ENCODE results near the gene DBP. TPM values are rescaled to one million over a fixed set of nuclear protein-coding genes. Genes with fewer than 3 reads are reported as not detected.

The DBP gene
- total and polyA plus RNA-seq, 10 of the 15 experiments (the other 5 are each of a cell fraction or from before 2014, with no cell fraction given): 2.0 to 10.6 (median 6.9) TPM

GRCh38 chr19:48624067-48624594 lies 13.0 kb downstream of the DBP start:
- H3K4me3 ChIP-seq: peak overlapping the region; percentile 72
- peak overlapping the region; percentile 64 for H3K9ac ChIP-seq (ENCODE audit: control insufficient read depth, insufficient read depth, low read length)
- H3K27me3 ChIP-seq (replicated peaks in 1 of 2; ENCODE audit: control insufficient read depth in 2 of 2, insufficient read depth in 2 of 2, low read length in 1 of 2): no peaks in the 10 kb centered on the region
- ChIA-PET CTCF (interaction anchor here (0.8 to 2.3 kb wide), 3 partner anchors 10 to 40 kb away, joined by 3 to 9 read pairs (median 3); partner anchors contain the start of gene CA11), SMC1A (ENCODE audit: uncharacterized antibody, unreplicated experiment) (interaction anchor here (1.5 to 3.0 kb wide), 2 partner anchors 10 to 21 kb away, joined by 3 to 22 read pairs; no protein-coding TSS in a partner anchor), POLR2A (interaction anchor here (0.6 to 6.6 kb wide), 6 partner anchors 10 to 1202 kb away, joined by 3 to 62 read pairs (median 4); no protein-coding TSS in a partner anchor), RAD21 (ENCODE audit: unreplicated experiment) (interaction anchor here (0.7 to 1.0 kb wide), 4 partner anchors 10 to 171 kb away, joined by 3 to 10 read pairs (median 3); no protein-coding TSS in a partner anchor)
- FAIRE-seq (peak; percentile 90), DNase-seq (ENCODE audit: low read depth, low spot score) (peak; percentile 81), ATAC-seq (peak; percentile 91)
- peak overlapping the region; percentile 67 for H3K27ac ChIP-seq (ENCODE audit: control insufficient read depth, insufficient read depth)
- peaks cover 27% of the 10 kb centered on the region for H3K79me2 ChIP-seq (ENCODE audit: control insufficient read depth, insufficient read depth, low read length)
- peak overlapping the region; percentile 73 for H2AFZ ChIP-seq (ENCODE audit: control insufficient read depth, low read depth, low read length)
- H3K9me3 ChIP-seq (replicated peaks; ENCODE audit: control insufficient read depth, insufficient read depth, low read length): no peaks in the 10 kb centered on the region
- peaks cover 19% of the 10 kb centered on the region for H3K4me1 ChIP-seq (ENCODE audit: control insufficient read depth, insufficient read depth, low read length)
- BruUV-seq (replicated peaks): no TSS peak
- in situ Hi-C loops (cut with MboI): no loop called here
- H3K4me2 ChIP-seq (ENCODE audit: control insufficient read depth, insufficient read depth): peak overlapping the region; percentile 97
- no peaks in the 10 kb centered on the region for H4K20me1 ChIP-seq (ENCODE audit: control insufficient read depth, insufficient read depth)
- H3K36me3 ChIP-seq (ENCODE audit: control insufficient read depth in 2 of 2, insufficient read depth in 2 of 2, low read length in 1 of 2): peaks cover 2 to 3% of the 10 kb centered on the region in 2 experiments; a peak in 2 of 4 replicates
- WGBS (ENCODE audit: insufficient coverage, insufficient replicate concordance, low lambda C conversion rate, missing lambda C conversion rate): under 1% methylated on average over 40 of the region's 40 CpGs
- intact Hi-C loops (cut with micrococcal nuclease; ENCODE audit: unreplicated experiment): no loop called here
- TF ChIP-seq E2F4 (IDR thresholded peaks at IDR 0.05; ENCODE audit: low read depth, low read length): peak; percentile 25; the same call in 1 of the 2 replicates
- TF ChIP-seq POLR2A (IDR thresholded peaks at IDR 0.05; ENCODE audit: low read depth, low read length): peak; percentile 64
- TF ChIP-seq ZNF207 (IDR thresholded peaks at IDR 0.05; ENCODE audit: borderline replicate concordance): no peak
- TF ChIP-seq LARP7 (IDR thresholded peaks at IDR 0.05): 0 out of 2 replicates have a peak, but pooled peaks have one; percentile 9
- TF ChIP-seq SREBF2 (IDR thresholded peaks at IDR 0.05; ENCODE audit: low read length): 0 out of 2 replicates have a peak, but pooled peaks have one; percentile 19
- TF ChIP-seq RFX5 (IDR thresholded peaks at IDR 0.05; ENCODE audit: low read depth, low read length): peak; percentile 62; the same call in 1 of the 2 replicates
- peak; percentile 39; the same call in 1 of the 2 replicates for TF ChIP-seq TAF1 (IDR thresholded peaks at IDR 0.05; ENCODE audit: borderline replicate concordance, low read depth, low read length)
- no peak for TF ChIP-seq MYC (IDR thresholded peaks at IDR 0.05; ENCODE audit: insufficient read depth, insufficient read length, insufficient replicate concordance, low read length, severe bottlenecking)
- TF ChIP-seq E2F8 (IDR thresholded peaks at IDR 0.05; ENCODE audit: low read depth, partially characterized antibody): no peak
- no peak for TF ChIP-seq ZBTB4 (CRISPR knock-in tag; IDR thresholded peaks at IDR 0.05)
- peak; percentile 37; the same call in 1 of the 2 replicates for TF ChIP-seq IRF3 (IDR thresholded peaks at IDR 0.05)
- peak; percentile 57; the same call in 1 of the 2 replicates for TF ChIP-seq IKZF1 (conservative IDR thresholded peaks at IDR 0.05)
- 0 out of 2 replicates have a peak, but pooled peaks have one; percentile 4 for TF ChIP-seq TCF12 (IDR thresholded peaks at IDR 0.05; ENCODE audit: low read depth, low read length)
- TF ChIP-seq SIX5 (IDR thresholded peaks at IDR 0.05; ENCODE audit: low read depth, low read length, severe bottlenecking): peak; percentile 76
